Stimulated activated CD4-positive, alpha-beta T cell treated with anti-CD3 and anti-CD28 coated beads, Interleukin-12 subunit alpha, Interleukin-12 subunit beta, amount 100 ng/mL, for 24 hours (primary cell): ENCODE data around the gene HIBADH.
"Not testable (repeated sequence)": the region's sequence is repeated elsewhere in the genome, so short reads cannot be mapped to it uniquely, and the experiment has no call there.

Source experiments
- DNase-seq, 2 experiments: peaks; one replicate each; pipeline ENCODE4 v3.0.0-alpha.2; 2020; ENCODE audit warnings: low read depth in 2 of 2

The HIBADH gene

DNA sequence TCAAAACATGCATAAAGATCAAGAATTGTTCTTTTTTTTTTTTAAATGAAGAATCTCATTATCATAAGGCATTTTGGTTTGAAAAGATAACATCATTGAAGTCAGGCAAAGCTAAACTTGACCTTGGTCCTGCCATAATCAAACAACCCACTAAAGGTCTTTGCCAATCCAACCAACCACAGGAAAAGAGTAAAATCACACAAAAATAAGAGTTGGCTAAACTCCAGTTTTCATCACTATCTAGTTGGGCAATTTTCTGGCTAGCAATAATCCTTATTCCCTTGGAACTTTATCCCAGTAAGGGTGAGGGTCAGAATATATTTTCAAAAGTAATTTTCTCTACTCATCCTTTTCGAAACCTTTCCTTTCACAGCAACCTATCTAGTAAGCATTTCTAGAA, 62.4 kb downstream of the HIBADH start:
- DNase-seq: no peak

DNA sequence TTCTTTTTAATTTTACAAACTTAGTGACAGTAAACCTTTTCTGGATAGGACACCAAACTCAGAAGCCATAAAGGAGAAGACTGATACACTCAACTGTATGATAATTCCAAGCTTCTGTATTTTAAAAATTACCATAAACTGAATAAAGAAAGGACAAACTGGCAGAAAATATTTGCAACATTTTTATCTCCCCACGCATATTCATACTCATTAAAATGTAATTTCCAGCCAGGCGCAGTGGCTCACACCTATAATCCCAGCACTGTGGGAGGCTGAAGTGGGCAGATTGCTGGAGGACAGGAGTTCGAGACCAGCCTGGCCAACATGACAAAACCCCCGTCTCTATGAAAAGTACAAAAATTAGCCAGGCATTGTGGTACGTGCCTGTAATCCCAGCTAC, 67.7 kb downstream of the HIBADH start:
- DNase-seq: no peak

- no peak for DNase-seq
Measured at GRCh38 chr7:27593226-27593625, 69.5 kb downstream of the HIBADH start.

DNA sequence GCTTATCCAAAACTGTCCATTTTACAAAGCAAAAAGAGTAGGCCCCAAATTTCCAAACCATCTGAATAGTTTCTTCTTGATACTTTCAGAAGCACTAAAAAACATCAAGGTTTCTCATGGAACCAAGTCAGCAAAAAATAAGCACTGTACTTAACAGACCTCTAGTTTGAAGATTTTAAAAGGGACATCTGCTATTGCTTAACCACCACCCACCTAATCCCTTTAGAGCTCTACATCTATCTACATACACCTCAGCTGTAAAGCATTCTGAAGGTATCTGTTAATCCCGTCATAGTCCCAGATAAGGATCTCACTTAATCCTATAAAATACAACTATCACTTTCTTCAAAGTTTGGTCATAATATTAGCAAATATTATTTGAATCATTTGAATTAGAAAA, 72.3 kb downstream of the HIBADH start:
- DNase-seq: no peak

- no peak for DNase-seq
Measured at GRCh38 chr7:27587429-27587828, 75.3 kb downstream of the HIBADH start.

GRCh38 chr7:27586825-27587224, 75.9 kb downstream of the HIBADH start:
- no peak for DNase-seq

DNA sequence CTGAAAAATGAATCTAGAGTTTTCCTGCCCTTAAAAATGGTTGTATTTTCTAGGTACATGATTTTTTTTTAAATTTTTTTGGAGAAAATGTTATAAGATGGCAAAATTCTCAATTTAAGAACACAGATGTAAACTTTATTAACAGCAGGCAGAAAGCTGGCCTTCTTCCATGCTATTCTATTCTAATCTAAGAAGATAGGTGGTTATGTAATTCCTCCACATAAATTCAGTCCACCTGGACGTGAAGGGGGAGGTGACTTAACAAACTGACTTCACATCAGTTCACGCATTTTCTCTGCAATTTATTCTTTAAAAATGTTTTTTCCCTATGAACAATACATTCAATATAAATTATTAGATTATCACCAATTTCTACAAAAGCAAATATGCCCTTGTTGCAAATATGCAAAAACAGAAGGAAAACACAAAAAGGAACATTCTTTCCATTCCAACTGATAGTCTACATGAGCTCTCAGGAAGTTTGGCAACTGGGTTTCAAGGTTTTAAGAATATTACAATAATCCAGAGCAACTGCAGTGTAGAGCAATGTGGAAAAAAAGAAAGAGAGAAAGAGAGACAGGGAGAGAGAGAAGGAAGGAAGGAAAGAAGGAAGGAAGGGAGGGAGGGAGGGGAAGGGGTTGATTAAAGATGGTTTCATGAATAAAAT, 76.8 kb downstream of the HIBADH start:
- no peak for DNase-seq

GRCh38 chr7:27581906-27582305, 80.8 kb downstream of the HIBADH start:
- DNase-seq: no peak

DNA sequence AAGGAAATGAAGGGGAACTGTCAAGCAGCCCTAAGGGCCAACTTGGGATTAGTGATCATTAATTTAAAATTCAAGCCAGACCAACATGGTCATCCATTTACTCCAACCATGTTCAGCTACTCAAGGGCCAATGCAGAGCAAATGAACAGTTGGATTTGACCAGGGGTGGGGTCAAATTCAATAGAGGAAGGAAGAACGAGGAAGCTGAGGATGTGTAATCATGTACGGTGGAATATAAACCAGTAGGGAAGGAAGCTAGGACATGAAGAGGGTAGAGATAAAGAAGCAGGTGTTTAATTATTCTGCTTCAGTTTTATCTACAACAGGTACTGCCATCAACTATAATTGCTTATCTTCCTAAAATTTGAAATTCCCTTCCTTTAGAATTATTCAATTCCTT, 81.6 kb downstream of the HIBADH start:
- DNase-seq: no peak

DNA sequence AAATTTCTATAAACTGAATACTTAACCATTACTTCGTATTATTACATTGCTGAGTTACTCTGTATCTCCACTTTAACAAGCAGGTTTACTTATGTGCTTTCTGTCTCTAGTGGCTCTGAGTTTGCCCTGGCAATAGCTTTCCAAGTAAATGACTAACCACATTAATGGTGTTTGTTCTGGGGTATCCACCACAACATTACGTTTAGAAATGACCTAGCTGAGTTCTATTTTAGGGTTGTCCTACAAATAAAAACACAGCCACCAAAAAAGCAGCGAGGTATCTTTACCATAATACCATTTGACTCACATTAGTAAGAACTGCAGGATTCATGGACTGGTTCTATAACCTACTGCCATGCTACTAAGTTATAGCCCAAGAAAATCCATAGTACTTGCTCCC, 83.1 kb downstream of the HIBADH start:
- DNase-seq: no peak

GRCh38 chr7:27578169-27578568, 84.5 kb downstream of the HIBADH start:
- not testable (repeated sequence) for DNase-seq

- no peak for DNase-seq
Measured at GRCh38 chr7:27576360-27576944, 86.2 kb downstream of the HIBADH start.

DNA sequence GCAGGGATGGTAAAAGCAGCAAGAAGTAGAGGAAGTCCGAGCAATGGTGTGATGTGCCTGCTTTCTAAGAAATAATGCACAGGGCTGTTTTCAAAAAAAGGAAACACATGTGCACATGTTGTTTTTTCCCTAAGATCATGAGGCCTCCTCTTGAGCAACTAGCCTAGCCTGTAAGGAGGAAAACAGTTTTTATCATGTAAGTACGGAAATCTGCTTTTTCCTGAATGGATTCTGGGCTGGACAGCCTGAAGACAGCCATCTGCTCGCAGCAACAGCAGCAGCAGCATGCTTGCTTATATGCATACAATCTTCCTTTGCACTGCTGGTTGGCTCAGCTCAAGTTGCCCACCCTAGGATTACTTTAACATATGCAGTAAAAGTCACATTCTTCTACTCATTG, 87.1 kb downstream of the HIBADH start:
- no peak for DNase-seq

- DNase-seq: no peak
Measured at GRCh38 chr7:27569106-27569505, 93.6 kb downstream of the HIBADH start.

GRCh38 chr7:27567266-27567665, 95.4 kb downstream of the HIBADH start:
- no peak for DNase-seq

- DNase-seq: no peak
Measured at GRCh38 chr7:27564881-27565482, 97.7 kb downstream of the HIBADH start.

GRCh38 chr7:27560706-27561235, 101.9 kb downstream of the HIBADH start:
- DNase-seq: no peak

DNA sequence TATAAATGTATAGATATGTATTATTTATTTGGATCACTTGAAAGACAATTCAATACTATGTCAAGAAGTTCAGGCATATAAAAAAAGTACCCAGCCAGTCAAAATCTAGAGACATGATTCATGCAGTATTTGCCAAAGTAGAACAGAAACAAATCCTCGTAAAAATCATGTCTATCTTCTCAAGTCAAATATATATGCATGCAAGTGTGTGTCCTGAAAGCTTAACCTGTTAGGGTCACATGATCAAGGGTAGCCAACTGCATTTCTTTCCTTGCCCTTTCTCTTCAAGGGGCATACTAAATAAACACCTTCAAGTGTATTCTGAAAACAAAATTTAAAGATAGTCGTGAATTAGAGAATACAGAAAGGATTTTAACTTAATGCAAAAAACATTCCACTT, 107.0 kb downstream of the HIBADH start:
- no peak for DNase-seq

DNA sequence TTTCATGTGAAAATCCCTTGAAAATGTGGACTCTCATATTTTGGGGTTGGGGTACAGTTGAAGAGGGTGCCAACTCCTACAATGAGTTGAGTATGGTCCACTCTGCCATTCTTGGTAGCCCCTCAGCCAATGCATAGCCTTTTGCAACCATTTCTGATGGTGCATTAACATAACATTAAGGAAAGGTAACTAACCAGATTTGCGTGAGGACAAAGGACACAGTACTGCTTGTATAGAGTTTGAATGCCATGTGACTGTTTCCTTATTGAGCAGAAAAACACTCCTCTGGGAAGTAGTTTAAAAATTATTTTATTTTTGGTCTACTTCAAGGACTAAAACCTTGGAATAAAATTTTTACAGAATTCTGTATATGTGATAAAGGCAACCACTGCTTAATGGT, 107.9 kb downstream of the HIBADH start:
- DNase-seq: no peak

GRCh38 chr7:27553273-27553672, 109.4 kb downstream of the HIBADH start:
- DNase-seq: no peak

GRCh38 chr7:27551803-27552400, 110.8 kb downstream of the HIBADH start:
- DNase-seq: no peak

DNA sequence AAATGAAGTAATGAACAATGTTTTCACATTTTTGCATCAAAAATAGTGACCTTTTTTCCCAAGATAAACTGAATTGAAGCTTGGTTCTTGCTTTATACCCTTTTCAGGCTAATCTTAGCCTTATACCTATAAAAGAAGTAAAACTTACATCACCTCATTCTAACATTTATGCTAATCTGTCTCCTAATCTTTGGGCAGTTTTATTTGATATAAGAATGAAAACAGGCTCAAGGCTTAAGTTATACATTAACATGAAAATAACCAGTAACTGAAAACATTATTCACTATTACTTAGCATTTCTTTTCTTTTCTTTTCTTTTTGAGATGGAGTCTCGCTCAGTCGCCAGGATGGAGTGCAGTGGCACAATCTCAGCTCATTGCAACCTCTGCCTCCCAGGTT, 113.1 kb downstream of the HIBADH start:
- no peak for DNase-seq

GRCh38 chr7:27548304-27548703, 114.4 kb downstream of the HIBADH start:
- DNase-seq: no peak
